Measurements from ENCODE around the gene PLCXD3. TPM values are rescaled to one million over a fixed set of nuclear protein-coding genes. Genes with fewer than 3 reads are reported as not detected.

Gene PLCXD3
- total RNA-seq, 2 experiments from 2014 or later: not detected

- CTCF ChIA-PET: no interaction called here
- no peak overlapping the region for H3K4me3 Mint-ChIP-seq
- no peak for DNase-seq
- no peak for ATAC-seq
- no peak overlapping the region for H3K27ac Mint-ChIP-seq
- H3K4me1 Mint-ChIP-seq (ENCODE audit: low read depth): no peaks in the 10 kb centered on the region
- H3K27me3 Mint-ChIP-seq (ENCODE audit: low read depth): no peaks in the 10 kb centered on the region
- no peaks in the 10 kb centered on the region for H3K9me3 Mint-ChIP-seq (ENCODE audit: insufficient read depth)
- no peaks in the 10 kb centered on the region for H3K36me3 Mint-ChIP-seq (ENCODE audit: low read depth)
- POLR2A ChIA-PET: no interaction called here
Observed at GRCh38 chr5:41263335-41263734, 247.1 kb downstream of the PLCXD3 start.
